ENCODE measurements around the gene TTLL6. TPM values are rescaled to one million over a fixed set of nuclear protein-coding genes. Genes with fewer than 3 reads are reported as not detected.
A peak's percentile ranks its signal among the peaks of the same experiment; 100 is the strongest.

TTLL6 gene
- total and polyA plus RNA-seq, 2 of the 8 experiments (the other 6 are each of a cell fraction or from before 2014, with no cell fraction given): 2.6 to 4.3 TPM

- Histone ChIP-seq H2BK20ac (ENCODE audit: low read length) (no peak overlapping the region), H2BK15ac (ENCODE audit: low read length) (no peak overlapping the region), H3K4ac (replicated peaks; ENCODE audit: insufficient read length, low read depth, low read length) (no peak overlapping the region), H3K23me2 (ENCODE audit: low read depth, low read length) (no peaks in the 10 kb centered on the region), H3K56ac (replicated peaks; ENCODE audit: insufficient read length, low read depth, low read length) (no peak overlapping the region), H3K4me2 (ENCODE audit: insufficient read depth in 1 of 2, low read depth in 2 of 2, low read length in 2 of 2) (peak overlapping the region in 1 of 2 experiments; percentile 56; a peak in 1 of 4 replicates), H3K23ac (ENCODE audit: insufficient read length) (no peak overlapping the region), H2AK5ac (ENCODE audit: low read depth, low read length) (no peak overlapping the region), H4K5ac (ENCODE audit: insufficient read length, low read depth, low read length) (no peak overlapping the region), H3K79me1 (ENCODE audit: low read depth, low read length) (no peaks in the 10 kb centered on the region; the same call in 1 of the 2 replicates), H3K14ac (ENCODE audit: insufficient read length) (no peak overlapping the region), H3K4me1 (replicated peaks in 1 of 4; ENCODE audit: control insufficient read depth in 3 of 4, insufficient read depth in 4 of 4, low read length in 3 of 4) (peaks cover 11 to 32% (median 15%) of the 10 kb centered on the region in 4 experiments; a peak in 6 of 7 replicates), H4K8ac (ENCODE audit: extremely low read depth, insufficient read depth, low read length) (no peak overlapping the region), H3K79me2 (ENCODE audit: control insufficient read depth in 1 of 2, insufficient read depth in 2 of 2, low read length in 2 of 2) (no peaks in the 10 kb centered on the region), H2BK5ac (ENCODE audit: low read depth, low read length) (no peak overlapping the region), H3K9me3 (ENCODE audit: insufficient read depth in 2 of 2, low read depth in 1 of 2, low read length in 1 of 2) (no peaks in the 10 kb centered on the region), H2BK12ac (ENCODE audit: low read depth, low read length) (no peak overlapping the region), H2AFZ (ENCODE audit: low read length) (no peak overlapping the region), H3K4me3 (ENCODE audit: extremely low read depth in 1 of 4, insufficient read depth in 2 of 4, low read depth in 3 of 4, low read length in 4 of 4) (no peak overlapping the region), H4K20me1 (replicated peaks in 1 of 2; ENCODE audit: control insufficient read depth in 1 of 2, insufficient read depth in 2 of 2, low read length in 2 of 2) (peaks cover 23 to 39% of the 10 kb centered on the region in 2 experiments), H3K18ac (ENCODE audit: extremely low read depth, low read length) (no peak overlapping the region), H3K9ac (replicated peaks in 1 of 4; ENCODE audit: extremely low read depth in 1 of 4, low read depth in 3 of 4, low read length in 3 of 4) (no peak overlapping the region), H2BK120ac (replicated peaks; ENCODE audit: low read depth, low read length) (no peak overlapping the region), H3K27me3 (replicated peaks in 1 of 4; ENCODE audit: control insufficient read depth in 3 of 4, extremely low read depth in 1 of 4, insufficient read depth in 3 of 4, low read length in 3 of 4) (peaks cover 98 to 100% (median 99%) of the 10 kb centered on the region in 4 experiments), H3K27ac (ENCODE audit: low read depth, low read length) (no peak overlapping the region), H3K36me3 (ENCODE audit: control insufficient read depth in 2 of 4, insufficient read depth in 4 of 4, low read length in 3 of 4) (peaks cover 0 to 2% (median 0%) of the 10 kb centered on the region in 4 experiments; a peak in 1 of 8 replicates), H4K91ac (replicated peaks; ENCODE audit: insufficient read length, low read length) (no peak overlapping the region)
- 12% methylated on average over 32 of the region's 32 CpGs; no CpG with 5 or more reads in 1 of the 2 experiments for WGBS, 2 experiments (ENCODE audit: extremely low coverage in 1 of 2, insufficient coverage in 1 of 2, insufficient read length in 1 of 2, insufficient replicate concordance in 2 of 2, low coverage in 1 of 2, low lambda C conversion rate in 2 of 2, missing lambda C conversion rate in 1 of 2)
- DNase-seq (ENCODE audit: low read depth in 1 of 2, low spot score in 2 of 2): peak in 1 of 2 experiments; percentile 88
- TF ChIP-seq RAD21 (IDR thresholded peaks at IDR 0.05 in 1 of 2, conservative IDR thresholded peaks at IDR 0.05 in 1 of 2; ENCODE audit: low read depth in 2 of 2, low read length in 2 of 2) (peak; percentile 73 to 74), ZNF274 (IDR thresholded peaks at IDR 0.05; ENCODE audit: borderline replicate concordance, extremely low read depth, low read length) (no peak), BACH1 (IDR thresholded peaks at IDR 0.05; ENCODE audit: low read length) (0 out of 2 replicates have a peak, but pooled peaks have one; percentile 5)
- TF ChIP-seq, protein P1, sequence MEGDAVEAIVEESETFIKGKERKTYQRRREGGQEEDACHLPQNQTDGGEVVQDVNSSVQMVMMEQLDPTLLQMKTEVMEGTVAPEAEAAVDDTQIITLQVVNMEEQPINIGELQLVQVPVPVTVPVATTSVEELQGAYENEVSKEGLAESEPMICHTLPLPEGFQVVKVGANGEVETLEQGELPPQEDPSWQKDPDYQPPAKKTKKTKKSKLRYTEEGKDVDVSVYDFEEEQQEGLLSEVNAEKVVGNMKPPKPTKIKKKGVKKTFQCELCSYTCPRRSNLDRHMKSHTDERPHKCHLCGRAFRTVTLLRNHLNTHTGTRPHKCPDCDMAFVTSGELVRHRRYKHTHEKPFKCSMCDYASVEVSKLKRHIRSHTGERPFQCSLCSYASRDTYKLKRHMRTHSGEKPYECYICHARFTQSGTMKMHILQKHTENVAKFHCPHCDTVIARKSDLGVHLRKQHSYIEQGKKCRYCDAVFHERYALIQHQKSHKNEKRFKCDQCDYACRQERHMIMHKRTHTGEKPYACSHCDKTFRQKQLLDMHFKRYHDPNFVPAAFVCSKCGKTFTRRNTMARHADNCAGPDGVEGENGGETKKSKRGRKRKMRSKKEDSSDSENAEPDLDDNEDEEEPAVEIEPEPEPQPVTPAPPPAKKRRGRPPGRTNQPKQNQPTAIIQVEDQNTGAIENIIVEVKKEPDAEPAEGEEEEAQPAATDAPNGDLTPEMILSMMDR (IDR thresholded peaks at IDR 0.05; ENCODE audit: control extremely low read depth in 1 of 3, insufficient read depth in 1 of 3, low read depth in 1 of 3, low read length in 3 of 3): peak; percentile 60 to 70 (median 68)
- ChIA-PET POLR2A (ENCODE audit: partially characterized antibody) (interaction anchor here (0.6 to 1.8 kb wide), 5 partner anchors 10 to 67 kb away, joined by 3 to 6 read pairs (median 3); no protein-coding TSS in a partner anchor), CTCF (ENCODE audit: partially characterized antibody) (interaction anchor here (0.6 to 13.5 kb wide), 55 partner anchors 9 to 508 kb away, joined by 3 to 147 read pairs (median 6); partner anchors contain the start of gene ATP5MC1)
- FAIRE-seq: peak; percentile 79
Observed at GRCh38 chr17:48724251-48725003, 92.6 kb downstream of the TTLL6 start.
